GM21786 (cell line): ENCODE data around the gene MAP4K1.

Source experiments
- ATAC-seq: cut with Tn5 transposase; IDR thresholded peaks from one replicate; pipeline ENCODE4 v1.9.1; 2021; ENCODE audit not compliant: unreplicated experiment

MAP4K1 gene

GRCh38 chr19:38549061-38549460 lies 68.7 kb downstream of the MAP4K1 start:
- ATAC-seq, result no peak

GRCh38 chr19:38547421-38547820 lies 70.3 kb downstream of the MAP4K1 start:
- no peak for ATAC-seq

- ATAC-seq, result no peak
Observed at GRCh38 chr19:38545596-38545995, 72.2 kb downstream of the MAP4K1 start.

- ATAC-seq, result no peak
Observed at GRCh38 chr19:38544569-38545315, 73.0 kb downstream of the MAP4K1 start.

GRCh38 chr19:38543807-38544568 lies 73.8 kb downstream of the MAP4K1 start:
- no peak for ATAC-seq

GRCh38 chr19:38543286-38543806 lies 74.4 kb downstream of the MAP4K1 start:
- no peak for ATAC-seq

GRCh38 chr19:38542040-38542439 lies 75.7 kb downstream of the MAP4K1 start:
- ATAC-seq, result no peak

- no peak for ATAC-seq
Observed at GRCh38 chr19:38539751-38540150, 78.0 kb downstream of the MAP4K1 start.

- ATAC-seq, result no peak
Observed at GRCh38 chr19:38538793-38539528, 78.8 kb downstream of the MAP4K1 start.

GRCh38 chr19:38538386-38538785 lies 79.4 kb downstream of the MAP4K1 start:
- no peak for ATAC-seq
